GM21786 (cell line): ENCODE measurements around the gene COX5A.
A peak's percentile ranks its signal among the peaks of the same experiment; 100 is the strongest.

ENCODE experiments used
- ATAC-seq: cut with Tn5 transposase; IDR thresholded peaks from one replicate; pipeline ENCODE4 v1.9.1; 2021; ENCODE audit not compliant: unreplicated experiment

Gene COX5A

GRCh38 chr15:74873036-74873755, 64.7 kb downstream of the COX5A start, which contains the start of gene SCAMP2:
Gene SCAMP2 (minus strand): TSS chr15:74873365. CDS start chr15:74873255, 110 bp downstream.
- peak; percentile 68 for ATAC-seq

- no peak for ATAC-seq
These were observed 65.2 kb downstream of the COX5A start for GRCh38 chr15:74872702-74873035.

- ATAC-seq, result no peak
These were observed 67.2 kb downstream of the COX5A start for GRCh38 chr15:74870436-74871215.
